Liver (tissue), 3 donors: Measurements from ENCODE around the gene PHYKPL.

Experiments used
- GABPA ChIP-seq, 2 donors: IDR thresholded peaks in 1 of 2; conservative IDR thresholded peaks in 1 of 2; 2 replicates each; pipeline ENCODE4 v1.6.1; 2016; ENCODE audit warnings: antibody characterized with exemption in 2 of 2, mild to moderate bottlenecking in 1 of 2, moderate library complexity in 1 of 2
- JUND ChIP-seq, 2 donors: IDR thresholded peaks; 2 replicates each; pipeline ENCODE4 v1.6.1; 2016; ENCODE audit warnings: antibody characterized with exemption in 2 of 2
- MAX ChIP-seq: IDR thresholded peaks from 2 replicates; pipeline ENCODE4 v1.6.1; 2016; ENCODE audit warnings: antibody characterized with exemption
- RAD21 ChIP-seq, 2 donors: IDR thresholded peaks; 2 replicates each; pipeline ENCODE4 v1.6.1; 2016; ENCODE audit warnings: antibody characterized with exemption in 2 of 2, mild to moderate bottlenecking in 2 of 2
- TAF1 ChIP-seq: conservative IDR thresholded peaks from 2 replicates; pipeline ENCODE4 v1.6.1; 2016; ENCODE audit warnings: antibody characterized with exemption, mild to moderate bottlenecking
- YY1 ChIP-seq: IDR thresholded peaks from 2 replicates; pipeline ENCODE4 v1.6.1; 2016; ENCODE audit warnings: antibody characterized with exemption, mild to moderate bottlenecking
- ZBTB33 ChIP-seq: IDR thresholded peaks from 2 replicates; pipeline ENCODE4 v1.6.1; 2016; ENCODE audit warnings: antibody characterized with exemption
- TF ChIP-seq, protein P1 (sequence below): fragments of 150-350 bp; IDR thresholded peaks from 2 replicates; pipeline ENCODE4 v1.5.1; 2017; ENCODE audit warnings: improper control_type of control experiment, low read depth, low read length; ENCODE audit not compliant: missing input control
- TF ChIP-seq, protein P2 (sequence below): IDR thresholded peaks from 2 replicates; pipeline ENCODE4 v1.6.1; 2016; ENCODE audit warnings: antibody characterized with exemption, mild to moderate bottlenecking
- donor health status: healthy.
- donor health status: healthy.

GRCh38 chr5:178229861-178230260, 2.7 kb downstream of the PHYKPL start:
- TF ChIP-seq, protein P1, sequence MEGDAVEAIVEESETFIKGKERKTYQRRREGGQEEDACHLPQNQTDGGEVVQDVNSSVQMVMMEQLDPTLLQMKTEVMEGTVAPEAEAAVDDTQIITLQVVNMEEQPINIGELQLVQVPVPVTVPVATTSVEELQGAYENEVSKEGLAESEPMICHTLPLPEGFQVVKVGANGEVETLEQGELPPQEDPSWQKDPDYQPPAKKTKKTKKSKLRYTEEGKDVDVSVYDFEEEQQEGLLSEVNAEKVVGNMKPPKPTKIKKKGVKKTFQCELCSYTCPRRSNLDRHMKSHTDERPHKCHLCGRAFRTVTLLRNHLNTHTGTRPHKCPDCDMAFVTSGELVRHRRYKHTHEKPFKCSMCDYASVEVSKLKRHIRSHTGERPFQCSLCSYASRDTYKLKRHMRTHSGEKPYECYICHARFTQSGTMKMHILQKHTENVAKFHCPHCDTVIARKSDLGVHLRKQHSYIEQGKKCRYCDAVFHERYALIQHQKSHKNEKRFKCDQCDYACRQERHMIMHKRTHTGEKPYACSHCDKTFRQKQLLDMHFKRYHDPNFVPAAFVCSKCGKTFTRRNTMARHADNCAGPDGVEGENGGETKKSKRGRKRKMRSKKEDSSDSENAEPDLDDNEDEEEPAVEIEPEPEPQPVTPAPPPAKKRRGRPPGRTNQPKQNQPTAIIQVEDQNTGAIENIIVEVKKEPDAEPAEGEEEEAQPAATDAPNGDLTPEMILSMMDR: no peak
- TF ChIP-seq MAX (no peak), YY1 (no peak), ZBTB33 (no peak), TAF1 (no peak), GABPA (IDR thresholded peaks at IDR 0.05 in 1 of 2, conservative IDR thresholded peaks at IDR 0.05 in 1 of 2) (no peak), JUND (IDR thresholded peaks at IDR 0.05) (no peak), RAD21 (IDR thresholded peaks at IDR 0.05) (no peak)
- TF ChIP-seq, protein P2, sequence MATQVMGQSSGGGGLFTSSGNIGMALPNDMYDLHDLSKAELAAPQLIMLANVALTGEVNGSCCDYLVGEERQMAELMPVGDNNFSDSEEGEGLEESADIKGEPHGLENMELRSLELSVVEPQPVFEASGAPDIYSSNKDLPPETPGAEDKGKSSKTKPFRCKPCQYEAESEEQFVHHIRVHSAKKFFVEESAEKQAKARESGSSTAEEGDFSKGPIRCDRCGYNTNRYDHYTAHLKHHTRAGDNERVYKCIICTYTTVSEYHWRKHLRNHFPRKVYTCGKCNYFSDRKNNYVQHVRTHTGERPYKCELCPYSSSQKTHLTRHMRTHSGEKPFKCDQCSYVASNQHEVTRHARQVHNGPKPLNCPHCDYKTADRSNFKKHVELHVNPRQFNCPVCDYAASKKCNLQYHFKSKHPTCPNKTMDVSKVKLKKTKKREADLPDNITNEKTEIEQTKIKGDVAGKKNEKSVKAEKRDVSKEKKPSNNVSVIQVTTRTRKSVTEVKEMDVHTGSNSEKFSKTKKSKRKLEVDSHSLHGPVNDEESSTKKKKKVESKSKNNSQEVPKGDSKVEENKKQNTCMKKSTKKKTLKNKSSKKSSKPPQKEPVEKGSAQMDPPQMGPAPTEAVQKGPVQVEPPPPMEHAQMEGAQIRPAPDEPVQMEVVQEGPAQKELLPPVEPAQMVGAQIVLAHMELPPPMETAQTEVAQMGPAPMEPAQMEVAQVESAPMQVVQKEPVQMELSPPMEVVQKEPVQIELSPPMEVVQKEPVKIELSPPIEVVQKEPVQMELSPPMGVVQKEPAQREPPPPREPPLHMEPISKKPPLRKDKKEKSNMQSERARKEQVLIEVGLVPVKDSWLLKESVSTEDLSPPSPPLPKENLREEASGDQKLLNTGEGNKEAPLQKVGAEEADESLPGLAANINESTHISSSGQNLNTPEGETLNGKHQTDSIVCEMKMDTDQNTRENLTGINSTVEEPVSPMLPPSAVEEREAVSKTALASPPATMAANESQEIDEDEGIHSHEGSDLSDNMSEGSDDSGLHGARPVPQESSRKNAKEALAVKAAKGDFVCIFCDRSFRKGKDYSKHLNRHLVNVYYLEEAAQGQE: no peak
